Mesenchymal stem cell (in vitro differentiated cells and primary cell): ENCODE results near the gene TPGS1.

Source experiments
- DNase-seq: peaks from one replicate; pipeline ENCODE4 v3.0.0-alpha.2; 2013
- H2AFZ ChIP-seq: one replicate; pipeline ENCODE4 v1.6.1; 2013; ENCODE audit warnings: low read depth, mild to moderate bottlenecking, control low read depth, inconsistent platforms, low read length, moderate library complexity
- H2AK5ac ChIP-seq: 2 replicates; pipeline ENCODE4 v1.6.1; 2013; ENCODE audit warnings: low read length, moderate library complexity, mild to moderate bottlenecking, inconsistent platforms; ENCODE audit not compliant: severe bottlenecking
- H2BK120ac ChIP-seq: one replicate; pipeline ENCODE4 v1.6.1; 2013; ENCODE audit warnings: low read depth, mild to moderate bottlenecking, inconsistent platforms, low read length, moderate library complexity
- H2BK12ac ChIP-seq, 2 experiments: one replicate each; pipeline ENCODE4 v1.6.1; 2013; ENCODE audit warnings: inconsistent platforms in 2 of 2, low read length in 2 of 2, mild to moderate bottlenecking in 2 of 2, moderate library complexity in 2 of 2, control low read depth in 1 of 2
- H2BK15ac ChIP-seq: one replicate; pipeline ENCODE4 v1.6.1; 2013; ENCODE audit warnings: mild to moderate bottlenecking, low read depth, inconsistent platforms; ENCODE audit not compliant: poor library complexity, severe bottlenecking
- H2BK5ac ChIP-seq: 2 replicates; pipeline ENCODE4 v1.6.1; 2013; ENCODE audit warnings: low read depth, mild to moderate bottlenecking, low read length, control low read depth, inconsistent platforms; ENCODE audit not compliant: poor library complexity, severe bottlenecking
- H3K14ac ChIP-seq, 2 experiments: one replicate each; pipeline ENCODE4 v1.6.1; 2013; ENCODE audit warnings: inconsistent platforms in 2 of 2, low read length in 2 of 2, control low read depth in 1 of 2, mild to moderate bottlenecking in 1 of 2, moderate library complexity in 1 of 2
- H3K18ac ChIP-seq, 2 experiments: one replicate each; pipeline ENCODE4 v1.6.1; 2013; ENCODE audit warnings: inconsistent platforms in 2 of 2, low read length in 2 of 2, control low read depth in 1 of 2, low read depth in 1 of 2, mild to moderate bottlenecking in 1 of 2
- H3K23ac ChIP-seq, 2 experiments: one replicate each; pipeline ENCODE4 v1.6.1; 2013; ENCODE audit warnings: inconsistent platforms in 2 of 2, low read length in 2 of 2, mild to moderate bottlenecking in 2 of 2, moderate library complexity in 2 of 2, control low read depth in 1 of 2
- H3K27ac ChIP-seq: 2 replicates; pipeline ENCODE4 v1.5.1; 2013; ENCODE audit warnings: mild to moderate bottlenecking, moderate library complexity, low read length, control low read depth, inconsistent platforms; ENCODE audit not compliant: poor library complexity, severe bottlenecking
- H3K27me3 ChIP-seq, 2 experiments: 2 replicates each; pipeline versions ENCODE4 v1.6.1 to v1.7.0; 2013; ENCODE audit warnings: low read length in 2 of 2, mild to moderate bottlenecking in 2 of 2, moderate library complexity in 2 of 2, control low read depth in 1 of 2, inconsistent platforms in 1 of 2; ENCODE audit not compliant: control insufficient read depth in 1 of 2, insufficient read depth in 1 of 2
- H3K36me3 ChIP-seq, 2 experiments: 2 replicates each; pipeline versions ENCODE4 v1.6.1 to v1.7.0; 2013; ENCODE audit warnings: low read length in 2 of 2, control low read depth in 1 of 2, inconsistent platforms in 1 of 2, low read depth in 1 of 2, mild to moderate bottlenecking in 1 of 2; ENCODE audit not compliant: insufficient read depth in 2 of 2, control insufficient read depth in 1 of 2
- H3K4ac ChIP-seq, 2 experiments: one replicate each; pipeline ENCODE4 v1.6.1; 2013; ENCODE audit warnings: inconsistent platforms in 2 of 2, low read length in 2 of 2, mild to moderate bottlenecking in 2 of 2, moderate library complexity in 2 of 2, control low read depth in 1 of 2, low read depth in 1 of 2
- H3K4me1 ChIP-seq: 2 replicates; pipeline ENCODE4 v1.6.1; 2013; ENCODE audit warnings: low read depth, low read length, control low read depth; ENCODE audit not compliant: control insufficient read depth, insufficient read depth
- H3K4me2 ChIP-seq: 2 replicates; pipeline ENCODE4 v1.6.1; 2013; ENCODE audit warnings: low read length, mild to moderate bottlenecking, inconsistent platforms; ENCODE audit not compliant: poor library complexity, severe bottlenecking
- H3K4me3 ChIP-seq, 2 experiments: 2 replicates each; pipeline versions ENCODE4 v1.5.1 to v1.7.0; 2013; ENCODE audit warnings: low read length in 2 of 2, mild to moderate bottlenecking in 2 of 2, control low read depth in 1 of 2, low read depth in 1 of 2; ENCODE audit not compliant: insufficient read depth in 1 of 2
- H3K79me1 ChIP-seq: replicated peaks from 2 replicates; pipeline ENCODE4 v1.6.1; 2013; ENCODE audit warnings: mild to moderate bottlenecking, control low read depth, low read length, inconsistent platforms; ENCODE audit not compliant: poor library complexity, severe bottlenecking
- H3K9ac ChIP-seq: 2 replicates; pipeline ENCODE4 v1.7.0; 2013; ENCODE audit warnings: mild to moderate bottlenecking, low read length, moderate library complexity
- H3K9me3 ChIP-seq: 2 replicates; pipeline ENCODE4 v1.7.0; 2013; ENCODE audit warnings: mild to moderate bottlenecking, low read length; ENCODE audit not compliant: control insufficient read depth
- H4K8ac ChIP-seq: one replicate; pipeline ENCODE4 v1.6.1; 2013; ENCODE audit warnings: inconsistent platforms, mild to moderate bottlenecking, low read length, moderate library complexity
- H4K91ac ChIP-seq: one replicate; pipeline ENCODE4 v1.6.1; 2013; ENCODE audit warnings: mild to moderate bottlenecking, low read length, inconsistent platforms
- WGBS: methylation state at CpG from one replicate; pipeline ENCODE4 v1.1.7; 2013; ENCODE audit warnings: mixed read lengths; 5-methylcytosine and 5-hydroxymethylcytosine counted together

Gene TPGS1

GRCh38 chr19:540867-541637 is 33.8 kb downstream of the TPGS1 start:
- Histone ChIP-seq H3K9me3 (no peaks in the 10 kb centered on the region), H2BK12ac (no peak overlapping the region), H4K91ac (no peak overlapping the region), H3K27ac (no peak overlapping the region), H3K4ac (no peak overlapping the region), H3K79me1 (peaks cover 30% of the 10 kb centered on the region), H3K36me3 (peaks cover 43 to 69% of the 10 kb centered on the region in 2 experiments), H2BK15ac (no peak overlapping the region), H3K27me3 (peaks cover 0 to 3% of the 10 kb centered on the region in 2 experiments), H3K9ac (no peak overlapping the region), H3K4me3 (no peak overlapping the region), H4K8ac (no peak overlapping the region), H3K23ac (no peak overlapping the region), H3K18ac (no peak overlapping the region), H3K4me2 (no peak overlapping the region), H3K4me1 (peaks cover 3% of the 10 kb centered on the region), H2BK5ac (no peak overlapping the region), H2AK5ac (no peak overlapping the region), H2BK120ac (no peak overlapping the region), H3K14ac (no peak overlapping the region), H2AFZ (no peak overlapping the region)
- WGBS: 95% methylated on average over 49 of the region's 51 CpGs
- DNase-seq: no peak

- no peak overlapping the region for H3K4ac ChIP-seq
- H3K14ac ChIP-seq: no peak overlapping the region
- no peak overlapping the region for H3K4me3 ChIP-seq
- H2AFZ ChIP-seq: no peak overlapping the region
- H2BK120ac ChIP-seq: no peak overlapping the region
- no peak overlapping the region for H2BK15ac ChIP-seq
- no peak overlapping the region for H2BK5ac ChIP-seq
- H2AK5ac ChIP-seq: no peak overlapping the region
- no peak overlapping the region for H4K8ac ChIP-seq
- H3K27ac ChIP-seq: no peak overlapping the region
- H4K91ac ChIP-seq: no peak overlapping the region
- H3K79me1 ChIP-seq: peaks cover 26% of the 10 kb centered on the region
- H3K36me3 ChIP-seq: peaks cover 37 to 62% of the 10 kb centered on the region in 2 experiments
- H3K9ac ChIP-seq: no peak overlapping the region
- H3K18ac ChIP-seq: no peak overlapping the region
- no peaks in the 10 kb centered on the region for H3K9me3 ChIP-seq
- peaks cover under 1% of the 10 kb centered on the region for H3K4me1 ChIP-seq
- peaks cover 0 to 3% of the 10 kb centered on the region in 2 experiments for H3K27me3 ChIP-seq
- no peak for DNase-seq
- H3K4me2 ChIP-seq: no peak overlapping the region
- H3K23ac ChIP-seq: no peak overlapping the region
- no peak overlapping the region for H2BK12ac ChIP-seq
- WGBS: 93% methylated on average over 26 of the region's 26 CpGs
Observed at GRCh38 chr19:541699-542098, 34.4 kb downstream of the TPGS1 start.

- Histone ChIP-seq H4K91ac (no peak overlapping the region), H2BK12ac (no peak overlapping the region), H3K4me1 (peaks cover 5% of the 10 kb centered on the region), H3K9me3 (no peaks in the 10 kb centered on the region), H3K14ac (no peak overlapping the region), H3K36me3 (peaks cover 32 to 56% of the 10 kb centered on the region in 2 experiments), H2BK15ac (no peak overlapping the region), H2BK120ac (no peak overlapping the region), H3K9ac (no peak overlapping the region), H2AFZ (no peak overlapping the region), H2BK5ac (no peak overlapping the region), H3K23ac (no peak overlapping the region), H3K18ac (no peak overlapping the region), H3K4ac (peak overlapping the region in 1 of 2 experiments; percentile 1), H3K27ac (no peak overlapping the region), H3K4me3 (no peak overlapping the region), H3K27me3 (peaks cover 0 to 4% of the 10 kb centered on the region in 2 experiments), H3K4me2 (no peak overlapping the region), H2AK5ac (no peak overlapping the region), H4K8ac (no peak overlapping the region), H3K79me1 (peaks cover 23% of the 10 kb centered on the region)
- WGBS: 89% methylated on average over 34 of the region's 34 CpGs
- no peak for DNase-seq
Observed at GRCh38 chr19:542173-542866, 35.0 kb downstream of the TPGS1 start.

GRCh38 chr19:543910-544608 is 36.8 kb downstream of the TPGS1 start, which contains the start of gene GZMM:
Gene GZMM, plus strand, starts transcription at chr19:544053. Its CDS starts 19 bp downstream, at chr19:544072.
- Histone ChIP-seq H3K14ac (peak within 1 kb of the TSS in 1 of 2 experiments; percentile 22), H3K36me3 (peaks cover 16 to 39% of the 10 kb centered on the region in 2 experiments), H4K8ac (no peak within 1 kb of the TSS), H3K9ac (no peak within 1 kb of the TSS), H2BK5ac (no peak within 1 kb of the TSS), H3K4ac (no peak within 1 kb of the TSS), H3K4me1 (peaks cover 7% of the 10 kb centered on the region), H3K4me3 (peak within 1 kb of the TSS in 1 of 2 experiments; percentile 3), H3K27ac (no peak within 1 kb of the TSS), H3K18ac (no peak within 1 kb of the TSS), H3K79me1 (peaks cover 19% of the 10 kb centered on the region), H2BK15ac (no peak within 1 kb of the TSS), H3K4me2 (no peak within 1 kb of the TSS), H3K23ac (no peak within 1 kb of the TSS), H2AFZ (no peak within 1 kb of the TSS), H3K27me3 (peaks cover 0 to 15% of the 10 kb centered on the region in 2 experiments), H2BK12ac (no peak within 1 kb of the TSS), H2BK120ac (no peak within 1 kb of the TSS), H3K9me3 (no peaks in the 10 kb centered on the region), H4K91ac (no peak within 1 kb of the TSS), H2AK5ac (no peak within 1 kb of the TSS)
- WGBS: 90% methylated on average over 26 of the region's 31 CpGs
- no peak for DNase-seq
